HG02588 (cell line): ENCODE data around the gene SLC6A2.

ENCODE experiments used
- ATAC-seq: cut with Tn5 transposase; IDR thresholded peaks from one replicate; pipeline ENCODE4 v1.9.1; 2021; ENCODE audit warnings: mild to moderate bottlenecking, moderate library complexity; ENCODE audit not compliant: unreplicated experiment

Gene SLC6A2

GRCh38 chr16:55647343-55647742 is 8.4 kb upstream of the SLC6A2 start:
- ATAC-seq, result no peak

GRCh38 chr16:55647798-55648197 is 8.0 kb upstream of the SLC6A2 start:
- ATAC-seq, result no peak

DNA sequence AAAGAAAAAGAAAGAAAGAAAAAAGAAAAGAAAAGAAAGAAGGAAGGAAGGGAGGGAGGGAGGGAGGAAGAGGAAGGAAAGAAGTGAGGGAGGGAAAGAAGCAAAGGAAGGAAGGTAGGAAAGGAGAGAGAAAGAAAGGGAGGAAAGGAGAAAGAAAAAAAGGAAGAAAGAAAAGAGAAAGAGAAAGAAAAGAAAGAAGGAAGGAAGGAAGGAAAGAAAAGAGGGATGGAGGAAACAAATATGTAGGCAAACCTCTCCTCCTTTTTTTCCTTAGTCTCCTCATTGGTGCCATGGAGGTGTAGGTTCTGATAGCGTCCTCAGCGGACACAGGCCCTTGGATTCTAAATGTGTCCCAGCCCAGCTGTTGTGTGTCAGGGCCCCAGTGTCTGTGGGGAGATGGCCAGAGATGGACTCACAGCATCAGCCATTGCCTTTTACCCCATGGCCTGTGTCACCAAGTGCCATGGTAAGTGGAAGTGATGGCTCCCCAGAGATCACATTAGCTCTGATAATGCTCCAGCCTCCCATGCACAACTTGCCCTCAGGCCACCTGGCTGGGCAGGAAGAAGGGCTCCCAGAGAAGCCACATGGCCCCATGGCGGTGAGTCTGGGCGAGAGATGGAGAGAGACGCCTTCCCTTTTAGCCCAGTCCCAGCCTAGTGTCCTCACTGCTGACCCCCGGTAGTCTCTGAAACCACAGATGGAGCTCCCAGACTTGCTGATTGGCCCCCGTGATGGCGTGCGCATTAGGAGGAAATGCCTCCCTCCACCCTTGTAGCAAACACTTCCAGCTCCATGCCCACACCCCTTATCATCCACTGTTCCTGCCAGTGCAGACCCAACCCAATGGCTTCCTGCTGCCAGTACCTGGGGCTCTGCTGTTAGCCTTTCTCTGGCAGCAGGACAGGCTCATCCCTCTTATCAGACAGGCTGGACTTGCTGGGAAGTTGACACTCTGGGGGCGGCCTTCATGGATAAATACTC is 3.7 kb upstream of the SLC6A2 start:
- no peak for ATAC-seq

- ATAC-seq, result no peak
Observed at GRCh38 chr16:55653106-55653505, 2.7 kb upstream of the SLC6A2 start.

DNA sequence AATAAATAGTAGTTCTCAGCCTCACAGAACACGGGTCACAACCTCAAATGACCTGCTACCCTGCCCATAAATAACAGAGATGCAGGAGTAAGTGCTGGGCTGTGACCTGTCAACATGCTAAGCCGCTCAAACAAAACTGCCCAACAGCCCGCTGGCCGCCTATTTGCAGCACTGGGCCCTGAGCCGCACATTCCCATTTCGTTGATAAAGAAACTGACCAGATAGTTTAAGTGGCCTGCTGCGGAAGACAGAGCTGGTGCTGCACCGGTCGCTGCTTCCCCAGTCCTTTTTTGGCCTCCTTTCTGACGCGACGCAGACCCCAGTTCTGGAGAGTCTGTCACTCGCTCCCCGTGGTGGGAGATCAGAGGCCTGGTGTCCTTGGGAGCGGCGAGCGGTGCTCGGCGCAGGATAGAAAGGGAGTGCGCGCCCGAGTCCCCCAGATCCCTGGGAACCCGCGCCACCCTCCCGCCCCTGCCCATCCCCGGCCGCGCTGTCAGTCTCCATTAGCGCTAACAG is 349 bp upstream of the SLC6A2 start:
- ATAC-seq, result no peak

DNA sequence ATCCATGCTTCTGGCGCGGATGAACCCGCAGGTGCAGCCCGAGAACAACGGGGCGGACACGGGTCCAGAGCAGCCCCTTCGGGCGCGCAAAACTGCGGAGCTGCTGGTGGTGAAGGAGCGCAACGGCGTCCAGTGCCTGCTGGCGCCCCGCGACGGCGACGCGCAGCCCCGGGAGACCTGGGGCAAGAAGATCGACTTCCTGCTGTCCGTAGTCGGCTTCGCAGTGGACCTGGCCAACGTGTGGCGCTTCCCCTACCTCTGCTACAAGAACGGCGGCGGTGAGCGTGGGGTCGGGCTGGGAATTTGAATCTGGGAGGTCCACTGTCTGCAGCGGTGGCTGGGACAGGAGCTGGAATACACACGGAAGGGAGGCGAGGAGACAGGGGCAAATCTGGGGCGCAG is 904 bp downstream of the SLC6A2 start:
- ATAC-seq, result no peak

GRCh38 chr16:55657616-55658015 is 1.8 kb downstream of the SLC6A2 start:
- ATAC-seq, result no peak

- ATAC-seq, result no peak
Observed at GRCh38 chr16:55658898-55659420, 3.2 kb downstream of the SLC6A2 start.

DNA sequence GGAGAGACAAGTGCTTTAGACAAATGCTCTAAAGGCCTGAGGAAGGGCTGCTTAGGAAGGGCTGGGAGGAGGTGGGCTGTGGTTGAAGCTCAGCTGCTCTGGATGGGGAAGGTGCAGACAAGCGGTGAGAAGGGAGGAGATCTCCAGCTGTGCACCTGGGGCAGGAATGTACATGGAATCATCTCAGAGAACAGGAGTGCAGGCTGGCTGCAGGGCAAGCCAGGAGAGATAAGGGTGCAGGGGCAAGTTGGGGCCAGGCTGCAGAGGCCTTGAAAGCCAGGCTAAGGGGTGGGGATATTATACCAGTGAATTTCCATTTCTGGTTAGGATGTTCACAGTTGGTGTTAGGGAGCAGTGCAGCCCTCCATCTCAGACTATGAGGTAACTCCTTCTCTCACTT is 4.2 kb downstream of the SLC6A2 start:
- no peak for ATAC-seq

- no peak for ATAC-seq
Observed at GRCh38 chr16:55660828-55661227, 5.0 kb downstream of the SLC6A2 start.

DNA sequence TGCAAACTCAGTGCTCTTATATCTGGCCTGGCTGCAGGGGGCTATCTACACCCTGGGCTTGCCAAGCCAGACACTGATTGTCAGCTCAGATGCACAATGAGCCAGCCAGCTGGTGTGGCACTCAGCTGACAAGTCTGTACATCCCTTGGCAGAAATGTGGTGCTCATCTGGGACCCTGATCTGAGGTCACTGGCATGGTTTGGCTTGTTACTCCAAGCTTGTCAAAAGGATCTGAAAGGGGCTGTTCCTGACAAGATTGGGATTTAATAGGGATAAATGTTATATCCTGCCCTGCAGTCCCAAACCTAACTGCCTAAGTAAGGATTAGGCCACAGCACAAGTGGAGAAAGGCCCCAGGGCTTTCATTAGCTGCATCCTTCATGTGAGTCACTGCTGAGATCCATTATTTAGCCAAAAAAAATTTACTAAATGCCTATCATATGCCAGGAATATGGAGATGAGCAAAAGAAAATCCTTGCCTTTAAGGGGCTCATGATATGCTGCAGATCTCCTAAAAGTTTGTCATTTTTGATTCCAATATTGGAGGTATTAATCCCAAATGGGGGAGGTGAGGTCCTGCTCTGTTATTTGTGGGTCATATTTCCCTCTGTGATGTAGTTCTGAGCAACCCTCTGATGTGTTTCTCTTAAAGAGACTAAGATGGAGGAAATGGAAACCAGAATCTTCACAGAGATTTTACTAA is 6.3 kb downstream of the SLC6A2 start:
- no peak for ATAC-seq

DNA sequence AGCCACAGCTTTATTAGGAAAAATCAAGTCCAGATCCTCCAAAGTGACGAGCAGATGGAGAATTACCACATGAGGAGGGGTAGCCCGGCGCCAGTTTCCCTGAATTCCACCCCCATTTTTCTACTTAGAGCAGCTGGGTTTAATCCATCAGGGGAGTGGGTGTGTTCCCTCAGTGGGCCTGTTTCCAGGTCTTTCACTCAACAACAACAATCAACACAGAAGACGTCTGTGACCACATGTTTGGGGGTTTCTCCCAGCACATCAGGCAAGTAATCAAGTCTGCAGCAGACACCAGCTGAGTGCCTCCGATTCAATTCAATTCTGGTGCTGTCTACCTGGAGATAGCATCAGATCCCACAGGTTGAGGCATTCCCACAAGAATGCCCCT is 6.8 kb downstream of the SLC6A2 start:
- ATAC-seq, result no peak

GRCh38 chr16:55663225-55663624 is 7.4 kb downstream of the SLC6A2 start:
- ATAC-seq, result no peak

GRCh38 chr16:55663765-55664677 is 8.2 kb downstream of the SLC6A2 start:
- ATAC-seq, result no peak

GRCh38 chr16:55664786-55665407 is 9.1 kb downstream of the SLC6A2 start:
- no peak for ATAC-seq

- ATAC-seq, result no peak
Observed at GRCh38 chr16:55665511-55665910, 9.7 kb downstream of the SLC6A2 start.

- no peak for ATAC-seq
Observed at GRCh38 chr16:55666012-55666411, 10.2 kb downstream of the SLC6A2 start.

GRCh38 chr16:55667753-55668152 is 12.0 kb downstream of the SLC6A2 start:
- ATAC-seq, result no peak

DNA sequence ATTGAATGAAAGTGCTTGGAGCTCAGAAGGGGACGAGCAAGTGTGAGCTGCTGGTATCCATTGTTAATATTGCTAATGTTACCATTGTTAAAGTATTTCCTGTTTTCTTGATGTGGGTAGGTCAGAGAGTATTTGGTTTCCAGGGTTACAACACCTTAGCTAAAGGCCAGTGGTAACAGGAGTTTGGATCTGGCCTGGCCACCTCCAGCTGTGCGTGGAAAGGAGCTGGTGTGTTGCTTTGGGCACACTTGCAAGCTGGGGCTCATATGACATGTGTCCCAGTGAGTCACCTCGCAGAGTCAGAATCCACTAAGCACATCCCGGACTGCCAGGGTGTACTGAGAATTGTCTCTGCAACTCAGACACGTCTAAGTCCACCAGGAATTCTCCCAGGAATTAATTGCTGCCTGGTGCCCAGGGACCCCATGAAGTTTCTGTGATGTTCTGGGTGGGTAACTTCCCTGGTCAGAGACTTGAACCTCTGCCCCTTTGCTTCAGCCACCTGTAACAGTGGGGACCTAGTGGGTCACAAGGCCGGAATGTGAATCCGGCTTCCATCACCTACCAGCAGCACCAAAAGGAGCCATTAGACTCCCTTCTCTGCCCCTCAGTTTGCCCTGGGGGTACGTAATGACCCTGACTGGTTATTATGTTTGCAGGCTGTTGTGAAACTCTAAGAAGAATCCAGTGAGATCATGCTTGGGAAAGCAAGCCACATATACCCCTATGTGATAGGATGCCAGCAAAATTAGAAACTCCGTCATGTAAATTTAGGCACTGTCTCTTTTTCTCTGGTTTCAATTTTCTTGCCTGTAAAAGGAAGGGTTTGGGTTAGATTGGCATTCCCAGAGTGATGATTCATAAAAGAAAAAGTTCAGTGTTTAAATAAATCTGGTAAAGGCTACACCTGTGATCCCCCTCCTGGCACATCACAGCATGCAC is 12.8 kb downstream of the SLC6A2 start:
- ATAC-seq, result no peak
